ENCODE measurements around the gene HPSE2. TPM values are rescaled to one million over a fixed set of nuclear protein-coding genes. Genes with fewer than 3 reads are reported as not detected.

The HPSE2 gene
- total and polyA plus RNA-seq, 2 of the 13 experiments (the other 11 are each of a cell fraction or from before 2014, with no cell fraction given): 0.01 TPM; not detected in 1

- TF ChIP-seq XRCC5 (optimal IDR thresholded peaks at IDR 0.05; ENCODE audit: low read length) (peak; percentile 52), TEAD3 (CRISPR knock-in tag; optimal IDR thresholded peaks at IDR 0.05; ENCODE audit: borderline replicate concordance) (peak; percentile 70), ZNF784 (CRISPR knock-in tag; IDR thresholded peaks at IDR 0.05; ENCODE audit: borderline replicate concordance) (no peak), NCOA2 (CRISPR knock-in tag; IDR thresholded peaks at IDR 0.05) (no peak), ZNF17 (CRISPR knock-in tag; IDR thresholded peaks at IDR 0.05) (no peak), PATZ1 (CRISPR knock-in tag; IDR thresholded peaks at IDR 0.05) (peak; percentile 32; the same call in 1 of the 2 replicates), RERE (CRISPR knock-in tag; IDR thresholded peaks at IDR 0.05; ENCODE audit: low read depth) (no peak), MXD3 (CRISPR knock-in tag; IDR thresholded peaks at IDR 0.05) (0 out of 2 replicates have a peak, but pooled peaks have one; percentile 38), DMAP1 (CRISPR knock-in tag; IDR thresholded peaks at IDR 0.05) (no peak; the same call in 1 of the 2 replicates), ZSCAN5A (CRISPR knock-in tag; IDR thresholded peaks at IDR 0.05; ENCODE audit: borderline replicate concordance) (no peak), TBX3 (IDR thresholded peaks at IDR 0.05; ENCODE audit: borderline replicate concordance) (no peak), SSRP1 (CRISPR knock-in tag; IDR thresholded peaks at IDR 0.05) (no peak), ZNF780A (CRISPR knock-in tag; IDR thresholded peaks at IDR 0.05) (no peak), JUND (CRISPR knock-in tag; IDR thresholded peaks at IDR 0.05) (no peak), ZNF597 (CRISPR knock-in tag; IDR thresholded peaks at IDR 0.05) (no peak), NAIF1 (CRISPR knock-in tag; IDR thresholded peaks at IDR 0.05; ENCODE audit: borderline replicate concordance) (no peak), NFE2L2 (IDR thresholded peaks at IDR 0.05; ENCODE audit: low read length) (0 out of 2 replicates have a peak, but pooled peaks have one; percentile 17), GATAD2A (CRISPR knock-in tag; IDR thresholded peaks at IDR 0.05) (peak; percentile 27; the same call in 1 of the 2 replicates), ZNF547 (CRISPR knock-in tag; IDR thresholded peaks at IDR 0.05) (no peak)
These were observed 767.9 kb downstream of the HPSE2 start (continued) for GRCh38 chr10:98467506-98468318.
